Activated CD8-positive, alpha-beta memory T cell treated with anti-CD3 and anti-CD28 coated beads, Interleukin-2, amount 50 U/mL, for 4 hours (primary cell): Measurements from ENCODE around the gene NUFIP1.
"Not testable (repeated sequence)": the region's sequence is repeated elsewhere in the genome, so short reads cannot be mapped to it uniquely, and the experiment has no call there.

Experiments
- DNase-seq: peaks from one replicate; pipeline ENCODE4 v3.0.0-alpha.2; 2020

The NUFIP1 gene

DNA sequence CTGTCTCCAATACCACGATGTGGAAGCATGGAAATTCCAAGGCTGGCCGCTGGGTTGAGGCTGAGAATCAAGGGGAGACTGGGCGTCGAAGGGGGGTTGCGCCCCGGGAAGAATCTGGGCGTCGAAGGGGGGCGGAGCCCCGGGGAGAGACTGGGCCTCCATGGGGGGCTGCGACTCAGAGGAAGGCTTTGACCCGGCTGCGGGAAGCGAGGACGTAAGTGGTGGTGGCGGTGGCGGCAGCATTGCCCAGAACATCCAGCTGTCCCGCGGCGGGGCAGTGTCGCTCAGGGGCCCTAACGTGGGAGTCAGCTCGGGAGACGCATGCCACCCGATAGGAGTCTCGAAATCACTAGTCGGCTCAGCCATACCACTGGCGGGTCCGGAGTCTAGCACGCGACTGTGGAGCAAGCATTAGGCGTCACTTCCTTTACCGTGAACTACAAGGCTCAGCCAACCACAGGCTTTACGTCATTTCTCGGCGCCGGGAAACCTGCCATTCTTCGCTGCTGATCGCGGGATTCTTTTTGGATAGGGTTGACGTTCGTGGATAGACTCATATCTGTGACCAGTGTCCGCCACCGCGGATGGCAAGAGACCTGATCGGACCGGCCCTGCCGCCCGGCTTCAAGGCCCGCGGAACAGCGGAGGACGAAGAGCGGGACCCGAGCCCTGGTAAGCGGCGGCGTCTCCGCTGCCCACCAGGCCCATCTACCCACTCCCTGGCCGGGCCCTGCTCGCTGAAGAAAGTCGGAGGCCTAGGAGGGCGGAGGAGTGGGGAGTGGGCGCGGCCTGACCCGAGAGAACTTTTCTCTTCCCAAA lies at the start of gene NUFIP1, which contains the start of gene GPALPP1:
Gene NUFIP1 (minus strand): TSS at position 401 of the 819 bp plus-strand sequence. CDS start 35 bp downstream, at position 366.
Gene GPALPP1 (plus strand): TSS at position 468 of the 819 bp plus-strand sequence. CDS start 117 bp downstream, at position 585.
- peak; percentile 94 for DNase-seq

DNA sequence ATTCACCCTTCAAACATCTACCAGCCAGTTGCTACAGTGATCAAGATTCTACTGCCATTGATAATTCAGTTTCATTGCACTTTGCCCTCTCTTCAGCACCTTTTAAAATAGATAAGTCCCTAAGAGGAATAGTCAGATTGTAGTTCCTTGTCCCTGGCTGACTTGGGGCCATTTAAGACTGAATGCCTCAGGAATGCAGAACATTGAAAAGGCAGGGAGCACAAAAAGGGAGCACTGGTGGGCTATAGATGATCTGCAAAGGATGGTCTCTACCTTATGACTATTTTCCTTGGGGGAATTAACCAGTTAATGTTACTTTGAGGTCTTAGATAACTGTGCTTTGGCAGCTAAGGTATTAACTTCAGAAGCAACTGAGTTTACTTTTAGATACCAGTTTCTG lies 46.9 kb upstream of the NUFIP1 start:
- DNase-seq: no peak

DNA sequence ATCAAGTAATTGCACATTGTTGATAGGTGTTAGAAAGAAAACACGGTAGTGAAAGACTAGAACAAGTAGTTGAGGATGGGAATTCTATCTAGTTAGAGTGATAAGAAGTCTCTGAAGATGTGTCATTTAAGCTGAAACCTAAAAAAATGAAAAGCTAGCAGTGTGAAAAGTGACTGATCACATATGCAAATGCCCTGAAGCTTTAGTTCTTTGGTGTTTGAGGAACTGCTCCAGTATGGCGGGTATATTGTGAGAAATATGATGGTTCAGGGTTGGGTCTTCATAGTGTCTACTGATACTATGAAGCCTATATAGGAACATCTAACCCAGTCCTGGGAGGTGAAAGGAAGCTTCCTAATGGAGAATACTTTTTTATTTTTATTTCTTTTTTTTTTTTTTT lies 45.1 kb upstream of the NUFIP1 start:
- no peak for DNase-seq

DNA sequence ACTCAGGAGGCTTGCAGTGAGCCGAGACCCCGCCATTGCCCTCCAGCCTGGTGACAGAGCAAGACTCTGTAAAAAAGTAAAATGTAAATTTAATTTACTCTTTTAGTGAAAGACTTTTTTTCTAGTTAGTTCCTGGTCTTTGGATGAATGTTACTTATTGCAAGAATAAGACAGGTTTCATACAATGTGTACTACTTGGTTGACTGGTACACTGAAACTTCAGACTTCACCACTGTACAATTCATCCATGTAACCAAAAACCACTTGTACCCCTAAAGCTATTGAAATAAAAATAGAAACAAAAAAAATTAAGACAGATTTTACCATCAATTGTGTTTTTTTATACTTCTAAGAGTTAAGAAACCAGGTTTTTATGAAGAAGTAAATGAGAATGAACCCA lies 35.6 kb upstream of the NUFIP1 start:
- DNase-seq: no peak

DNA sequence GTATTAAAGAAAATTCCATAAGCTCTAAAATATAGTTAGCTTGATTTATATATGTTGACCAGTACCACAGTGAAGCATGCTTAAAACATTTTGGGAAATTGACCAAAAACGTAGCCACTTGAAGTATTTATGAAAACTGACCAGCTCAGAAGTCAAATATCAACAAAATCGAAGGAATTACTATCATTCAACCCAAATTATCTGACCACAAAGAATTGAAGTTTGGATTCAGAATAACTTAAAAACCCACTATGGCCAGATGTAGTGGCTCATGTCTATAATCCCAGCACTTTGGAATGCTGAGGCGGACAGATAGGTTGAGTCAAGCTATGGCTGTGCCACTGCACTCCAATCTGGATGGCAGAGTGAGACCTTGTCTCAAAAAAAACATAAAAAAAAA lies 32.0 kb upstream of the NUFIP1 start:
- DNase-seq: no peak

DNA sequence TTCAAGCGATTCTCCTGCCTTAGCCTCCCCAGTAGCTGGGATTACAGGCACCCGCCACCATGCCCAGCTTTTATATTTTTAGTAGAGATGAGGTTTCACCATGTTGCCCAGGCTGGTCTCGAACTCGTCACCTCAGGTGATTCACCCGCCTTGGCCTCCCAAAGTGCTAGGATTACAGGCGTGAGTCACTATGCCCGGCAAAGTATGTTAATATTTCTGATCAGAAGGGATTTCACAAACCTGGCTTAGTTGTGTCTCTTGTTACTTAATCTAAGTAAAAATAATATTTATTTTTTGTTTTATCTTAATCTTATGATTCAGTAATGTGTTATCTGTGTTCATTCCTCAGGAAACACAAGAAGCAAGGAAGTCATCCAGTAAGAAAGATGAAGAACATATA lies 30.7 kb upstream of the NUFIP1 start:
- not testable (repeated sequence) for DNase-seq

DNA sequence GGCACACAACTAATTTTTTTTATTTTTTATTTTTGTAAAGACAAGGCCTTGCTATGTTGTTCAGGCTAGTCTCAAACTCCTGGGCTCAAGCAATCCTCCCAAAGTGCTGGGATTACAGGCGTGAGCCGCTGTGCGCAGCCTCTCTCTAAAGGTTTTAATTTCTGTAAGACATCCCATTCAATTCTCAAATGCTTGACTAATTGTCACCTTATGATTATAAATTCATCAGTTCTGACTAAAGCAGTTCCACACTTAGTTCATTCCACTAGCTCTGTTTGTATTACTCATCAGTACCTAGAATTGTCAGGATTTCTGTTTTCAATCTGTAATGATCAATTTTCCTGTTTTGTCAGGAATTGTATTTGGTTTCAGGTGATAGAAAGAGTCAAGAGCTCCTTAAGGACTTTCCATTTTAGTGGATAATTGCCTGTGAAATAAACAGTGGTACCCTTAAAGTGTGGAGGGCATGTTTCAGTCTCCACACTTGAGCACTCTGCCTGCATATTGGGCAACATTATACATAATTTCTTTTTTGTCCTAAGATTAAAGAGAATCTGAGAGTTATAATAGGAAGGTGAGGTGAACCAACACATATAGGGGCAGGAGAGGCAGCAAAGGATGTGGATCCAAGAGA lies 27.6 kb upstream of the NUFIP1 start:
- no peak for DNase-seq

DNA sequence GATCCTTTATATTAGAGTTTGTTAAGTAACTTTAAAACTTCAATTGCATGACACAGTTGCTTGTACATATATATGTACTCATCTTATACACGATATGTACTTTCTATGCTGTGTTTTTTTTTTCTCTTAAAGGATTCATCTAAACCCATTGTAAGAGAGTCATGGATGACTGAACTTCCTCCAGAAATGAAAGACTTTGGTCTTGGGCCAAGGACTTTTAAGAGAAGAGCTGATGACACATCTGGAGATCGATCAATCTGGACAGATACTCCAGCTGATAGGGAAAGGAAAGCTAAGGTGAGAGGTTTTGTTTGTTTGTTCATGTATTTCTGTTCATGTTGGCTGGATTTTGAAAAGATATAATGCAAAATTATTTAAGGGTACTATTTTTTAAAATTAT lies 26.0 kb upstream of the NUFIP1 start:
- DNase-seq: no peak

DNA sequence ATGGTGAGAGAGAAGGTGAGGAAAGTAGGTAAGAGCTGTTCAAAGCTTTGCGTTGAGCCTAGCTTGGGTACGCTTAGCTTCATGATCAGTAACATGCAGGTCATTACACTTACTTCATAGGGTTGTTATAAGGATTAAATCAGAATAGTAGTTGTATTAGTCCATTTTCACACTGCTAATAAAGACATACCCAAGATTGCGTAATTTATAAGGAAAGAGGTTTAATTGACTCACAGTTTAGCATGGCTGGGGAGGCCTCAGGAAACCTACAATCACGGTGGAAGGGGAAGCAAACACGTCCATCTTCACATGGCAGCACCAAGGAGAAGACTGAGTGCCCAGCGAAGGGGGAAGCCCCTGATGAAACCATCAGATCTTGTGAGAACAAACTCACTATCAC lies 21.9 kb upstream of the NUFIP1 start:
- DNase-seq: no peak

DNA sequence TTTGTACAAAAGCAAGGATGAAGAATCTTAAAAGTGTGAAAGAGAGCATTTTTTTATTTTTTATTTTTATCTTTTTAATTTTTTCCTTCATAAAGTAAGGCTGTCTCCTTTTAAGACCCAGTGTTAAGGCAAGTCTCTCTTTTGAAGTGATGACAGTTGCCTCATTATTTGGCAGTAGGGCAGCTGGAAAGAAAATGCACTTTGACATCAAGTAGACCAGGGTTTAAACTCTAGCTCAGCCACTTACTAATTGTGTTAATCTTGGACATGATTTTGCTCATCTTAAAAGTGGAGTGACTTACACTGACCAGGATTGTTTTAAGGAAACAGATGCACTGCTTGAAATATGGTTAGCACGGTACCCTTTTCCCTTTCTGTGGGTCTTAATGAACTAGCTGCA lies 18.6 kb upstream of the NUFIP1 start:
- DNase-seq: no peak

DNA sequence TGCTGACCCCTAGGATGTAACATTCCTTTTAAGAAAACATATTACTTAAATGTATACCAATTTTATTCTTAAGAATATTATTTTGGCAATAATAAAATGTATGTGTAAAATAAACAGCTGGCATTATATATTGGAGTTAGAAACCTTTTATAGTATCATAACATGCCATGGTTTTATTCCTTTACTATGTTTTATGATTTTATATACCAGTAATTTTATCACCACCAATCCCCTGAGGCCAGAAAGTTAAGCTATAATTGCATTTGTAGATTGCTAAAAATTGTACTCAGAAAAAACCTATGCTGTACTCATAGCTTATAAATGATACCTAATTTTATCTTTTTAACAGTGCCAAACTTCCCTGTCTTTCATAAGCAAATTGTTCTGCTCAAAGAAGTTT lies 18.0 kb upstream of the NUFIP1 start:
- no peak for DNase-seq

DNA sequence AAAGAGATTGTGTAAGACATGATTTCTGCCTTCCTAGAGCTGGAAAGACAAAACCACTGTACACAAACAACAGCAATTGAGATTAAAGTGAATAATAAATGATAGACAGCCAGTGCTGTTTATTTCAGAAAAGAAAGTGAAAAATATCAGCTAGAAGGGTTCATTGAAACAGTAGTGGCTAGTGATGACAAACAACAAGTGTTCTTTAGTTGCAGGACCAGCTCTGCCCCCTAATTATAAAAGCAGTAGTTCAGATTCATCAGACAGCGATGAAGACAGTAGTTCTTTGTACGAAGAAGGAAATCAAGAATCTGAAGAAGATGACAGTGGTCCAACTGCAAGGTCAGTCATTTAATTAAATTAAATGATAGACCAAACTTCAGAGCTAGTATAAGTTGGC lies 14.8 kb upstream of the NUFIP1 start:
- DNase-seq: no peak

DNA sequence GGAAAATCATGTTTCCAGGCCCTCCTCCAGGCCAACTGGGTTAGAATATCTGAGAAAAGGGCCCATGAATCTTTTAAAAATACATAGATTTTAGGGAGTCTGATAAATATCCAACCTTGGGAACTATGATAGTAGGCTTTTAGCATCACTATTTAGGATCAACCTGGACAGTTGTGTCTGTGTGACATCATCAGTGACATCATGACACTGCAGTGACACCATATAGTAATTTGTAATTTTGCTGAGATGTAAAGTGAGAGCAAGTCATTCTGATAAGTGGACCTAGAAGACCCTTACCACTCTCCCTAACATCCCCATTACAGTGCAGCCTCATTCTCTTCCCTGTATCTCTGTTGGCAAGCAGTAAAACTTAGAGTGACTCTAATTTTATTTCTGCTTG lies 14.1 kb upstream of the NUFIP1 start:
- DNase-seq: no peak

DNA sequence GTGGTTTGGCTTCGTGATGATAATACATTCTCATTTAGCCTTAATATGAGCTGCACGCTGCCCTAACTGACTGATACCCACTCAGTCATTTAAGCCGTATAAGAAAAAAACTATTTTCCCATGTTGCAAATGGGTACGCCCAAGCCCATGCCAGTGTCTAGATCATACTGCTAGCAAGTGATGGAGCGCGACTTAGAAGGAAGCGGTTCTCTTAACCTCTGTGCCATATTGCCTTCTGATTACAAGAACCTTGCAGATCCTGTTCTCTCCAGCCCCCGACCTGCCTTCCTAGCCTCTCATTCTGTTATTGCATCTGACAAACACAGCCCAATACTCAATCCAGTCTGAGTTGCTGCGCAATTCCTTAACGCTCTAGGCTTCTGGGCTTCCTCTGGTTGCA lies 670 bp upstream of the NUFIP1 start:
- no peak for DNase-seq

DNA sequence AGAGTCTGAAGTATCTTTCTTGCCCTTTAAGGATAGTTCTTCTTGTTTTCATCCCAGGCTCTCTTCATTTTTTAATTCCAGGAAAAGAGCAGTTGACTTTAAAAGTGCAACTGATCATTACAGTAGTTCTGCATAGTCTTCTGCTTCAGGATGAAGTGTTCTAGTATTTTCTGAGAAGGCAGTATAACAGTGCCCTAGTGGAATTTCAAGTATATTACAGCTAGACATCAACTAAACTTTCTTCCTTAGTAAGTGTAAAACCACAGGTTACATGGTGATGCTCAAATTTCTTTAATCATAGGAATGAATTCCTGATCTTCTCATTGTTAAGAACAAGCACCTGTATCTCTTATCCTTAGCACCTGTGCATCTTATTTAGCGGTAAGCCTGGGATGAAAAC lies 10.9 kb downstream of the NUFIP1 start:
- DNase-seq: no peak

DNA sequence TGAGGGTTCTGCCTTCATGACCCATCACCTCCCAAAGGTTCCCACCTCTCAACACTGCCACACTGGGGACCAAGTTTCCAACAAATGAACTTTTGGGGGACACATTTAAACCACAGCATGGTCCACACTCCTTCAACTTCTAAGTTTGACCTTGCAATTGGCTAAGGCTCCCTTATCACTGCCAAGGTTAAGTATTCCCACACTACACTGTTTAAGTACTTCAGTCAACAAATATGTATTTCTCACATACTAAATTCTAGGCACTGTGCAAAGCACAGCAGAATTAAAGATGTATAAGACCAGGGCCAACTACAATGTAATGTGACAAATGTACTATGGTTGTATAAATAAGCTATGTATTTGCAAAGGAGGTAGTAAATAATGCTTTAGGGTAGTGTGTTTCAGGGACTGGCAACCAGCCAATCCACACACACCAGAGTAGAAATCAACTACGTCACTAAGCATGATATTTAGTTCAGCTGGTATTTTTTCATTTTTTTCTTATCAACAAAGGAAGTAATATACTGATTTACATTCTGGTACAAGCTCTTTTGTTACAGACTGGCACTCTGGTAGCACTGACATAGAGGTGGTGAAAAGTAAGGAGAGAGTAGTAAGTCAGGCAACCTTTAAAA lies 12.2 kb downstream of the NUFIP1 start:
- DNase-seq: no peak

DNA sequence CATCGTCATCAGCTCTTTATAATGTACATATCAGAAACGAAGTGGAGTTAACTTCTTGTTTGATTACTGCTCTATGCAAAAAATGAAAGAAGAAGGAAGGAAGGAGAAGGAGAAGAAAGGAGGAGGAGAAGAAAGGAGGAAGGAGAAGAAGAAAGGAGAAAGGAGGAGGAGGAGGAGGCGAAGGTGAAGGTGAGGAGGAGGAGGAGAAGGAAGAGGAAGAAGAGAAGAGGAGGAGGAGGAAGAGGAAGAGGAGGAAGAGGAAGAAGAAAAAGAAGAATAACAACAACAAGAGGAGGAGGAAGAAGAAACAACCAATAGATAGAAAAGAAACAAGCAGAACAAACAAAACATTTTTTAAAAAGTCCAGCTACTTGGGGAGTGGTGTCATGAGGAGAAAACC lies 13.1 kb downstream of the NUFIP1 start:
- DNase-seq: no peak

DNA sequence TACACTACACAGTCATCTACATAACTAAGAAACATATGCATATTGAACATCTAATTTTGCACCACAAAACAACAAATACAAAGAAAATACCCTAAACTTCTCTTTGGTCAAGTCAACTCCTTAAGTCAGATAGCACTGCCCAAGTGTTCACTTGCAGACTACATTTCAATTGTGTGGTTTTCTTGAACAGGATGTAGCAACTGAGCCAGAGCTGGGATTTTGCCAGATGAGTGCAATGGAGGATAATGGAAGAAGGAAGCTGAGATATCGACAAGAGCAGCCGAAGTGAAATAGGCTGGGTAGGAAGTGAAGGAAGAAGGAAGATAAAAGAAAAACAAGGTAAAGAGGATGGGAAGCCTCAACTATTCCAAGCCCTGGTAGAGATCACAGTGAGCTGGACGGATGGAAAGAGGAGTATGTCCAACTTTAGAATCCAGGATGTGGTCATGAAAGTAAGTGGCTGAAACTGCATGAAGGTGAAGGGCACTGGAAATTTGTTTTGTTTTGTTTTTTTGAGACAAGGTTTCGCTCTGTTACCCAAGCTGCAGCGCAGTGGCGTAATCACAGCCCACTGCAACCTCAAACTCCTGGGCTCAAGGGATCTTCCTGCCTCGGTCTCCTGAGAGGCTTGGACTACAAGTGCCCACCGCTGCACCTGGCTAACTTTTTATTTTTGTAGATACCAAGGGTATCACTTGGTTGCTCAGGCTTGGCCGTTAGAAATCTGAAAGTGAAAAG lies 15.0 kb downstream of the NUFIP1 start:
- DNase-seq: no peak

DNA sequence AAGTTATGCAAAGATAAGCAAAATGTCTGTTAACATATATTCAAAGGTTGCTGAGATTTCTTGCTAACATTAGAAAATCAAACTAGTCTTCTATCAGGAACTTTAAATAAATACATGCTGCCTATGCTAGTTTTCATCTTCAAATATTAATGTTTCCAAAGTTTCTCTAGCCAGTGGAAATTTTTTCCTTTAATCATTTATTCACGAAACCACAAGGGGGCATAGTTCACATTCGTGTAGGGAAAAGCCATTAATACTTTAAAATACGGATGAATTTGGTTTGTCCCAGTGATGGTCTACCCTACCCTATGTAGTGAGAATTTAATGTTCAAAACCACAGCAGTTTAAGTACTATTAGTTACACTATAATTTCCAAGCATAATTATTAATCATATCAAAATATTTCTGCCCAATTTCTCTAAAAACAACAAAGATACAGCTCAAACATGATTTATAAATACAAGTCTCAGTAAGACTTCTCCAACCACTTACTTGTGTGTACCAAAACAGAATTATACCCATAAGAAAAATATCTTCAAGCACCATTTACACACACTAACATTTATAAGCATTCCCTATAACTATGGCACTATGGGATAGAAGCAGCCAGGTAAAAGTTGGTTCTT lies 16.2 kb downstream of the NUFIP1 start:
- no peak for DNase-seq

DNA sequence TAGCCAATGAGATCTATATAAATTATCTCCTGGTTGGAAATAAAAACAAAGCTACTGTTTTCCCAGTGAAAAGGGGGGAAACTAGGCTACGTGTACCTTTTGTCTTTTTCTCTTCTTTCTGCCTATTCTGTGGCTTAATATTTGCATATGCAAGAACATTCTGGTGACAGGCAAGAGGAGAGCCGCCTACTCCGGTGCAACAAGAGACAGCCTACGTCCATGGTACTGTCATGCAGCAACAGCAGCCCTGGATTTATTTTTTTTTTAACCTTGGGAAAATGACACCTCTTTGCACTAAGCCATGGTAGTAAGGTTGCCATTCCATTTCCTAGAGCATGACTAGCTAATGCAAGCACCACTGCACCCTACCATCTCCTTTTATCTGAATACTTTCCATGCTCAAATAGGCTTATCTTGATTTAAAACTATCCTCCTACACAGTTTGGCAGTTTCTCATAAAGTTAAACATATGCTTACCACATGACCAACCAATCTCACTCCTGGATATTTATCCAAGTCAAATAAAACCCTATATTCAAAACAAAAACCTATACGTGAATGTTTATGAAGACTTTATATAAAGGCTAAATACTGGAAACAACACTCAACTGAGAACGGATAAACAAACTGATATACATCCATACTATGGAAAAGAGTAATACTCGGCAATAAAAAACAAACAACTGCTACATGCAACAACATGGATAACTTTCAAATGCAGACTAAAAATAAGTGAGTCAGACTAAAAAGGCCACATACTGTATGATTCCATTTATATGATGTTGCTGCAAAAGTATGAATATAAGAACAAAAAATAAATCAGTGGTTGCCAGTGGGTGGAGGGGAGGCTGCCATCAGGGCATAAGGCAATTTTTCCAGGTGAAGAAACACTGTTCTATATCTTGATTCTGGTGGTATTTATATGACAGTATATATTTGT lies 17.3 kb downstream of the NUFIP1 start:
- no peak for DNase-seq
